K562 (cell line): ENCODE measurements around the gene IFT27. TPM values are rescaled to one million over a fixed set of nuclear protein-coding genes. Genes with fewer than 3 reads are reported as not detected.

Source experiments
- ATAC-seq: fragments of 200-7000 bp; cut with Tn5 transposase; 3 replicates; pipeline ENCODE4 v1.9.1; 2020; ENCODE audit warnings: moderate library complexity
- BruUV-seq: library from RNA; stranded (reverse); fragments of 400-500 nt; replicated peaks from 2 replicates; lab custom pipeline; 2021; lab: Mats Ljungman, UMichigan
- CTCF ChIA-PET: fragments of 300-600 bp; formaldehyde crosslinking; extraction: SDS; loops from one replicate; lab custom pipeline; 2021; ENCODE audit warnings: low intra/inter-chr PET ratio; lab: Yijun Ruan, JAX
- POLR2A ChIA-PET: fragments of 300-600, 350-650 bp; sonication (Branson Sonifier 250); formaldehyde crosslinking; extraction: SDS; loops from one replicate; lab custom pipeline; 2021; ENCODE audit warnings: antibody characterized with exemption, inconsistent platforms; lab: Yijun Ruan, JAX
- DNase-seq, 4 experiments: peaks; one replicate each; pipeline versions ENCODE4 v3.0.0 to v3.0.0-alpha.2; 2011 to 2018; ENCODE audit warnings: low spot score in 3 of 4, mixed read lengths in 3 of 4; ENCODE audit errors: extremely low read depth in 1 of 4
- FAIRE-seq: peaks from 2 replicates; lab custom pipeline; 2011; peaks lifted over from hg19 to GRCh38; lab: Jason Lieb, UNC
- H2AFZ ChIP-seq: 2 replicates; pipeline ENCODE4 v1.6.0; 2011; ENCODE audit warnings: low read depth, low read length, control low read depth, inconsistent platforms
- H3K27ac ChIP-seq: fragments of 200-600 bp; 3 replicates; pipeline ENCODE4 v1.8.0; 2011; ENCODE audit warnings: low read depth, mild to moderate bottlenecking, control low read depth, inconsistent platforms, low read length, moderate library complexity, mixed read lengths; ENCODE audit errors: extremely low read depth
- H3K27me3 ChIP-seq, 2 experiments: fragments of 300-600 bp in 1 of 2; 2 replicates in 1 of 2; 3 replicates in 1 of 2; pipeline versions ENCODE4 v1.6.0 to v1.8.0; 2011; ENCODE audit warnings: inconsistent platforms in 2 of 2, low read length in 2 of 2, mild to moderate bottlenecking in 1 of 2, mixed read lengths in 1 of 2, moderate library complexity in 1 of 2; ENCODE audit not compliant: control insufficient read depth in 2 of 2, insufficient read depth in 2 of 2
- H3K36me3 ChIP-seq: fragments of 300-600 bp; 3 replicates; pipeline ENCODE4 v1.8.0; 2011; ENCODE audit warnings: mild to moderate bottlenecking, low read length, inconsistent platforms; ENCODE audit not compliant: control insufficient read depth, insufficient read depth
- H3K4me1 ChIP-seq, 2 experiments: fragments of 200-600 bp in 1 of 2; replicated peaks in 1 of 2; 2 replicates in 1 of 2; 3 replicates in 1 of 2; pipeline versions ENCODE4 v1.5.1 to v1.8.0; 2011; ENCODE audit warnings: inconsistent platforms in 2 of 2, low read length in 2 of 2, mild to moderate bottlenecking in 1 of 2, mixed read lengths in 1 of 2, moderate library complexity in 1 of 2; ENCODE audit not compliant: control insufficient read depth in 2 of 2, insufficient read depth in 2 of 2
- H3K4me2 ChIP-seq: 2 replicates; pipeline ENCODE4 v1.6.1; 2011; ENCODE audit warnings: low read length, control low read depth, inconsistent platforms, mixed read lengths; ENCODE audit not compliant: insufficient read depth
- H3K4me3 ChIP-seq: fragments of 200-600 bp; sonication (generic), shearing (Covaris generic); 2 replicates; pipeline ENCODE4 v1.5.1; 2016; ENCODE audit warnings: control low read depth, inconsistent platforms
- H3K79me2 ChIP-seq: fragments of 200-600 bp; 3 replicates; pipeline ENCODE4 v1.8.0; 2011; ENCODE audit warnings: low read length, inconsistent platforms; ENCODE audit not compliant: control insufficient read depth, insufficient read depth
- H3K9ac ChIP-seq, 2 experiments: 2 replicates each; pipeline versions ENCODE4 v1.6.0 to v1.6.1; 2011; ENCODE audit warnings: low read depth in 2 of 2, low read length in 2 of 2, control low read depth in 1 of 2, inconsistent platforms in 1 of 2, mild to moderate bottlenecking in 1 of 2, mixed read lengths in 1 of 2; ENCODE audit not compliant: insufficient read depth in 1 of 2
- H3K9me1 ChIP-seq: one replicate; pipeline ENCODE4 v1.6.0; 2011; ENCODE audit warnings: inconsistent platforms, mild to moderate bottlenecking, low read length, moderate library complexity; ENCODE audit not compliant: control insufficient read depth, insufficient read depth
- H3K9me3 ChIP-seq: replicated peaks from 2 replicates; pipeline ENCODE4 v1.5.1; 2011; ENCODE audit warnings: low read depth, low read length, inconsistent platforms; ENCODE audit not compliant: control insufficient read depth, insufficient read depth
- H4K20me1 ChIP-seq: replicated peaks from 2 replicates; pipeline ENCODE4 v1.6.1; 2011; ENCODE audit warnings: low read length, inconsistent platforms, mixed read lengths; ENCODE audit not compliant: control insufficient read depth, insufficient read depth
- DLX4 ChIP-seq: fragments of 250-450 bp; sonication (Bioruptor Pico); IDR thresholded peaks from 2 replicates; pipeline ENCODE4 v1.6.1; 2021; ENCODE audit warnings: mild to moderate bottlenecking
- FOXK1 ChIP-seq: sonication (generic); formaldehyde crosslinking; IDR thresholded peaks from 2 replicates; pipeline ENCODE4 v1.8.0; 2022; ENCODE audit warnings: missing genetic modification reagents, mild to moderate bottlenecking, borderline replicate concordance
- NEUROD1 ChIP-seq: fragments of 150-350 bp; IDR thresholded peaks from 2 replicates; pipeline ENCODE4 v1.6.1; 2014; ENCODE audit warnings: borderline replicate concordance, low read length, low read depth; ENCODE audit not compliant: partially characterized antibody
- NR2F6 ChIP-seq: fragments of 450-650 bp; formaldehyde crosslinking; IDR thresholded peaks from 2 replicates; pipeline ENCODE4 v1.4.0; 2020; ENCODE audit warnings: mild to moderate bottlenecking
- TBP ChIP-seq: optimal IDR thresholded peaks from 2 replicates; pipeline ENCODE3; 2011; ENCODE audit warnings: low read depth, low read length, improper control_type of control experiment
- TRIM24 ChIP-seq, 2 experiments: fragments of 450-650 bp; IDR thresholded peaks; 2 replicates each; pipeline ENCODE4 v1.6.1; 2016
- ZFX ChIP-seq: sonication (generic); formaldehyde crosslinking; IDR thresholded peaks from 2 replicates; pipeline ENCODE4 v1.8.0; 2022; ENCODE audit warnings: mild to moderate bottlenecking, missing genetic modification reagents, moderate library complexity
- WGBS: fragments of 100-300 bp; shearing (Covaris generic); methylation state at CpG from one replicate; pipeline ENCODE4 v1.1.6; 2016; ENCODE audit warnings: low coverage, mixed read lengths; ENCODE audit not compliant: insufficient coverage; ENCODE audit errors: missing lambda C conversion rate; 5-methylcytosine and 5-hydroxymethylcytosine counted together
- in situ Hi-C: fragments of 300-500 bp; cut with MboI; formaldehyde crosslinking; loops from 4 replicates; pipeline ENCODE4 v1.15.0; 2018; ENCODE audit warnings: inconsistent platforms, mixed read lengths
- intact Hi-C: fragments of 100-400 bp; cut with micrococcal nuclease; formaldehyde crosslinking; loops from 2 replicates; pipeline ENCODE4 v1.14.2; 2022
- polyA plus RNA-seq, 8 experiments: library from polyadenylated mRNA; depleted of rRNA in 4 of 8; stranded (reverse) in 5 of 8; unstranded in 3 of 8; fragments of >200 nt; fragmentation: Nextera tagmentation in 2 of 8; fragmentation: Illumina TruSeq in 1 of 8; extraction: Ambion mirVana in 2 of 8; extraction: Trizol in 1 of 8; gene quantifications; 2 replicates each; pipeline versions ENCODE4 v1.2.1 to v1.2.3, GENCODE V29; 2011 to 2014; ENCODE audit warnings: inconsistent platforms in 1 of 8, missing spikeins in 1 of 8
- total RNA-seq, 7 experiments: library from RNA; depleted of rRNA in 6 of 7; stranded (reverse); fragments of >200 nt in 6 of 7; fragmentation: Illumina TruSeq in 2 of 7; extraction: Trizol in 2 of 7; gene quantifications; 2 replicates each; pipeline versions ENCODE4 v1.2.1 to v1.2.3, GENCODE V29; 2011 to 2021; ENCODE audit warnings: low replicate concordance in 1 of 7

Gene IFT27
- total and polyA plus RNA-seq, 9 of the 15 experiments (the other 6 are each of a cell fraction or from before 2014, with no cell fraction given), result 0.01 to 1.4 (median 0.14) TPM; not detected in 1

GRCh38 chr22:36765131-36765942 is 10.6 kb downstream of the IFT27 start:
- no peak overlapping the region for H3K9ac ChIP-seq
- H3K9me3 ChIP-seq, result no peaks in the 10 kb centered on the region
- in situ Hi-C loops, result no loop called here
- H2AFZ ChIP-seq, result no peak overlapping the region
- H3K79me2 ChIP-seq, result no peaks in the 10 kb centered on the region
- H3K4me2 ChIP-seq, result no peak overlapping the region
- DNase-seq (no peak), ATAC-seq (no peak), FAIRE-seq (no peak)
- H3K27ac ChIP-seq, result no peak overlapping the region
- no peak overlapping the region for H3K4me3 ChIP-seq
- 1% methylated on average over 10 of the region's 17 CpGs for whole genome bisulfite sequencing
- TF ChIP-seq ZFX (CRISPR knock-in tag), result no peak
- no peak for TF ChIP-seq NEUROD1
- TF ChIP-seq NR2F6 (CRISPR knock-in tag), result no peak
- no peak for TF ChIP-seq TRIM24 (IDR thresholded peaks at IDR 0.05)
- no peaks in the 10 kb centered on the region for H3K36me3 ChIP-seq
- H4K20me1 ChIP-seq, result no peaks in the 10 kb centered on the region
- H3K4me1 ChIP-seq, result no peaks in the 10 kb centered on the region
- ChIA-PET CTCF (no interaction called here), POLR2A (interaction anchor here (0.5 to 0.7 kb wide), 3 partner anchors 24 to 79 kb away, joined by 3 to 4 read pairs (median 3); no protein-coding TSS in a partner anchor)
- H3K27me3 ChIP-seq, result peaks cover 3 to 86% of the 10 kb centered on the region in 2 experiments; a peak in 4 of 5 replicates
- intact Hi-C loops, result no loop called here
- H3K9me1 ChIP-seq, result no peaks in the 10 kb centered on the region
- no TSS peak for BruUV-seq

GRCh38 chr22:36764641-36765040 is 11.3 kb downstream of the IFT27 start:
- no TSS peak for BruUV-seq
- intact Hi-C loops, result no loop called here
- WGBS, result 0% methylated on average over 5 of the region's 6 CpGs
- no peak for TF ChIP-seq FOXK1 (CRISPR knock-in tag)
- no peak for TF ChIP-seq DLX4 (CRISPR knock-in tag)
- no peak for TF ChIP-seq TBP
- no peak for DNase-seq
- Histone ChIP-seq H3K9me1 (no peaks in the 10 kb centered on the region), H3K9me3 (no peaks in the 10 kb centered on the region), H3K36me3 (no peaks in the 10 kb centered on the region), H3K4me2 (no peak overlapping the region), H3K9ac (no peak overlapping the region), H3K79me2 (no peaks in the 10 kb centered on the region), H3K4me3 (no peak overlapping the region), H3K4me1 (no peaks in the 10 kb centered on the region), H3K27me3 (peaks cover 10 to 86% of the 10 kb centered on the region in 2 experiments; a peak in 4 of 5 replicates), H2AFZ (no peak overlapping the region), H4K20me1 (no peaks in the 10 kb centered on the region; the same call in 1 of the 2 replicates), H3K27ac (no peak overlapping the region)
- ATAC-seq, result no peak
- ChIA-PET CTCF (no interaction called here), POLR2A (no interaction called here)
- no peak for FAIRE-seq
- in situ Hi-C loops, result no loop called here
